Measurements from ENCODE around the gene MBD3L2B.

DNA sequence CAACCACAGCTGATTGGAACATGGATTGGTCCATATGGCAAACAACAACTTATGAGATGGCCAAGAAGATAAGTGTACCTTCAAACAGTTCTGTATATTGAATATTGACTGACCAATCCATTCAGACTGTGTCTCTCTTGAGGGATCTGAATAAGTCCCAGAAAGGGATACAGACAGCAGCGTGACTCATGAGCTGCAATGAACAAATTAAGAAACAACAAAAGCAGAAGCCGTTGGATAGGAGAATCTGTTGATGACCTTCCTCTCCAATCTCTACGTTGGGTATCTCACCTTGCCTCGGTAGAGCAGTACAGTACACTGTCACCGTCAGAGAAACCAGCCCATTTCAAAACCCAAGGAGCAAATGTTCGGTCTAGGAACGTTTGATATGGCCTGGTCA, 21.3 kb downstream of the MBD3L2B start:
- TF ChIP-seq, protein P1, sequence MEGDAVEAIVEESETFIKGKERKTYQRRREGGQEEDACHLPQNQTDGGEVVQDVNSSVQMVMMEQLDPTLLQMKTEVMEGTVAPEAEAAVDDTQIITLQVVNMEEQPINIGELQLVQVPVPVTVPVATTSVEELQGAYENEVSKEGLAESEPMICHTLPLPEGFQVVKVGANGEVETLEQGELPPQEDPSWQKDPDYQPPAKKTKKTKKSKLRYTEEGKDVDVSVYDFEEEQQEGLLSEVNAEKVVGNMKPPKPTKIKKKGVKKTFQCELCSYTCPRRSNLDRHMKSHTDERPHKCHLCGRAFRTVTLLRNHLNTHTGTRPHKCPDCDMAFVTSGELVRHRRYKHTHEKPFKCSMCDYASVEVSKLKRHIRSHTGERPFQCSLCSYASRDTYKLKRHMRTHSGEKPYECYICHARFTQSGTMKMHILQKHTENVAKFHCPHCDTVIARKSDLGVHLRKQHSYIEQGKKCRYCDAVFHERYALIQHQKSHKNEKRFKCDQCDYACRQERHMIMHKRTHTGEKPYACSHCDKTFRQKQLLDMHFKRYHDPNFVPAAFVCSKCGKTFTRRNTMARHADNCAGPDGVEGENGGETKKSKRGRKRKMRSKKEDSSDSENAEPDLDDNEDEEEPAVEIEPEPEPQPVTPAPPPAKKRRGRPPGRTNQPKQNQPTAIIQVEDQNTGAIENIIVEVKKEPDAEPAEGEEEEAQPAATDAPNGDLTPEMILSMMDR (IDR thresholded peaks at IDR 0.05) = no peak
- no peak for TF ChIP-seq POLR2A (IDR thresholded peaks at IDR 0.05)
